K562 (cell line): ENCODE data around the gene RPS8. TPM values are rescaled to one million over a fixed set of nuclear protein-coding genes. Genes with fewer than 3 reads are reported as not detected.

Experiments used
- ATF7 ChIP-seq: fragments of 450-650 bp; IDR thresholded peaks from 2 replicates; pipeline ENCODE4 v1.7.1; 2014; ENCODE audit warnings: mild to moderate bottlenecking, moderate library complexity
- CBFA2T2 ChIP-seq: fragments of 450-650 bp; conservative IDR thresholded peaks from 2 replicates; pipeline ENCODE4 v1.6.1; 2017; ENCODE audit warnings: mild to moderate bottlenecking
- FOXP1 ChIP-seq: sonication (generic); formaldehyde crosslinking; IDR thresholded peaks from 2 replicates; pipeline ENCODE4 v1.8.0; 2022; ENCODE audit warnings: mild to moderate bottlenecking, missing genetic modification reagents
- MTA1 ChIP-seq: fragments of 450-650 bp; IDR thresholded peaks from 2 replicates; pipeline ENCODE4 v1.6.1; 2017; ENCODE audit warnings: borderline replicate concordance
- TBP ChIP-seq: optimal IDR thresholded peaks from 2 replicates; pipeline ENCODE3; 2011; ENCODE audit warnings: low read depth, low read length, improper control_type of control experiment
- TGIF2 ChIP-seq: sonication (generic); formaldehyde crosslinking; IDR thresholded peaks from 2 replicates; pipeline ENCODE4 v1.8.1; 2022; ENCODE audit warnings: mild to moderate bottlenecking, missing genetic modification reagents, moderate library complexity
- polyA plus RNA-seq, 8 experiments: library from polyadenylated mRNA; depleted of rRNA in 4 of 8; stranded (reverse) in 5 of 8; unstranded in 3 of 8; fragments of >200 nt; fragmentation: Nextera tagmentation in 2 of 8; fragmentation: Illumina TruSeq in 1 of 8; extraction: Ambion mirVana in 2 of 8; extraction: Trizol in 1 of 8; gene quantifications; 2 replicates each; pipeline versions ENCODE4 v1.2.1 to v1.2.3, GENCODE V29; 2011 to 2014; ENCODE audit warnings: inconsistent platforms in 1 of 8, missing spikeins in 1 of 8
- total RNA-seq, 7 experiments: library from RNA; depleted of rRNA in 6 of 7; stranded (reverse); fragments of >200 nt in 6 of 7; fragmentation: Illumina TruSeq in 2 of 7; extraction: Trizol in 2 of 7; gene quantifications; 2 replicates each; pipeline versions ENCODE4 v1.2.1 to v1.2.3, GENCODE V29; 2011 to 2021; ENCODE audit warnings: low replicate concordance in 1 of 7
- TF ChIP-seq, protein P1 (sequence below): fragments of 150-350 bp; conservative IDR thresholded peaks from 2 replicates; pipeline ENCODE4 v1.6.1; 2014; ENCODE audit warnings: low read length
- TF ChIP-seq, protein P2 (sequence below), 2 experiments: IDR thresholded peaks; 2 replicates each; pipeline ENCODE4 v1.6.1; 2011; ENCODE audit warnings: borderline replicate concordance in 1 of 2, control low read depth in 1 of 2, low read depth in 1 of 2, low read length in 1 of 2, mild to moderate bottlenecking in 1 of 2, mixed read lengths in 1 of 2, moderate library complexity in 1 of 2; ENCODE audit not compliant: insufficient read depth in 1 of 2, insufficient read length in 1 of 2, poor library complexity in 1 of 2, severe bottlenecking in 1 of 2; ENCODE audit errors: extremely low read depth in 1 of 2
- TF ChIP-seq, protein P3 (sequence below): fragments of 250-450 bp; sonication (Bioruptor Pico); IDR thresholded peaks from 2 replicates; pipeline ENCODE4 v1.9.0; 2021; ENCODE audit warnings: mild to moderate bottlenecking, inconsistent platforms
- TF ChIP-seq, protein P4 (sequence below): fragments of 450-650 bp; conservative IDR thresholded peaks from 2 replicates; pipeline ENCODE4 v1.6.1; 2016; ENCODE audit warnings: missing genetic modification characterization, low read depth, mild to moderate bottlenecking, control low read depth, missing compliant biosample characterization
- TF ChIP-seq, protein P5 (sequence below): fragments of 450-650 bp; IDR thresholded peaks from 2 replicates; pipeline ENCODE4 v1.7.1; 2018; ENCODE audit warnings: mild to moderate bottlenecking, low read depth; ENCODE audit not compliant: partially characterized antibody
- TF ChIP-seq, protein P6 (sequence below): fragments of 450-650 bp; IDR thresholded peaks from 2 replicates; pipeline ENCODE4 v1.7.0; 2016; ENCODE audit warnings: borderline replicate concordance

The RPS8 gene
- total and polyA plus RNA-seq, 9 of the 15 experiments (the other 6 are each of a cell fraction or from before 2014, with no cell fraction given), result 2,431 to 4,168 (median 3,109) TPM

DNA sequence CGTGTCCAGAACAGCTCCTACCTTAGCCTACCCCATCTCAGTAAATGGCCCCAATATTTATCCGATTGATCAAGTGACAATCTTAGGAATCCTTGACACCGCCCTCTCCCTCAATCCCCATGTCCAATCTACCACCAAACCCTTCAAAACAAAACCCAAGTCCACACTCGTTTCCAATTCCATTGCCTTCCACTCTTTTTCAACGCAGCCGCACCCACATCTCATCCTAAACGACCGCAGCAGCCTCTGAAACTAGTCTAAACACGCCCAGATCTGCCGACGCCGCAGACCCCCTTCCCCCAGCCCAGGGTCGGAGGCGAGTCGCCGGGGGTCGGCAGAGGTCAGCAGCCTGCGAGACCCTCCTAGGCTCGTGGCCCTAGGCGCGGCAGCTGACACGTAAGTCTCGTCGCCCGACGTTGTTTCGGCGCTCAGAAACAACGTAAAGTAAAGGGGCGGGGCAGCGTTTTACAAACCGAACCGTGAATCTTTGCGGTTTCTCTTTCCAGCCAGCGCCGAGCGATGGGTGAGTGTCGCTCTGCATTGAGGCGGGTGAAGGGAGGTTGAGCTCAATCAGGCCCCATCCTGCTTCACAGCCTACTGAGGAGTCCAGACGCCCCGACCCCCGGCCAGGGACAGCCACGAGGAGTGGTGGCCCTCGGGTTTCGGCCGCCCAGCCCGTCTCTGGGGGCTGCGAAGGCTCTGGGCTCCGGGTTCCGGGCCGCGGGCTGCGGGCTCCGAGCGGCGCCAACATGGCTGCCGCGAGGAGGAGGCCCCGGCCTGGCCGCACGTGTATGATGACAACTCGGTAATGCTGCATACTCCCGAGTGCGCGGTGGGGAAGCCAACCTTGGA lies at the start of gene RPS8 (continued):
- TF ChIP-seq, protein P1, sequence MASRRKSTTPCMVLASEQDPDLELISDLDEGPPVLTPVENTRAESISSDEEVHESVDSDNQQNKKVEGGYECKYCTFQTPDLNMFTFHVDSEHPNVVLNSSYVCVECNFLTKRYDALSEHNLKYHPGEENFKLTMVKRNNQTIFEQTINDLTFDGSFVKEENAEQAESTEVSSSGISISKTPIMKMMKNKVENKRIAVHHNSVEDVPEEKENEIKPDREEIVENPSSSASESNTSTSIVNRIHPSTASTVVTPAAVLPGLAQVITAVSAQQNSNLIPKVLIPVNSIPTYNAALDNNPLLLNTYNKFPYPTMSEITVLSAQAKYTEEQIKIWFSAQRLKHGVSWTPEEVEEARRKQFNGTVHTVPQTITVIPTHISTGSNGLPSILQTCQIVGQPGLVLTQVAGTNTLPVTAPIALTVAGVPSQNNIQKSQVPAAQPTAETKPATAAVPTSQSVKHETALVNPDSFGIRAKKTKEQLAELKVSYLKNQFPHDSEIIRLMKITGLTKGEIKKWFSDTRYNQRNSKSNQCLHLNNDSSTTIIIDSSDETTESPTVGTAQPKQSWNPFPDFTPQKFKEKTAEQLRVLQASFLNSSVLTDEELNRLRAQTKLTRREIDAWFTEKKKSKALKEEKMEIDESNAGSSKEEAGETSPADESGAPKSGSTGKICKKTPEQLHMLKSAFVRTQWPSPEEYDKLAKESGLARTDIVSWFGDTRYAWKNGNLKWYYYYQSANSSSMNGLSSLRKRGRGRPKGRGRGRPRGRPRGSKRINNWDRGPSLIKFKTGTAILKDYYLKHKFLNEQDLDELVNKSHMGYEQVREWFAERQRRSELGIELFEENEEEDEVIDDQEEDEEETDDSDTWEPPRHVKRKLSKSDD, result peak; percentile 84
- TF ChIP-seq CBFA2T2 (peak; percentile 23; the same call in 1 of the 2 replicates), FOXP1 (CRISPR knock-in tag) (peak; percentile 74; the same call in 1 of the 2 replicates), TGIF2 (CRISPR knock-in tag) (peak; percentile 68; the same call in 1 of the 2 replicates), TBP (peak; percentile 99), MTA1 (peak; percentile 100), ATF7 (peak; percentile 93)
- TF ChIP-seq, protein P2, sequence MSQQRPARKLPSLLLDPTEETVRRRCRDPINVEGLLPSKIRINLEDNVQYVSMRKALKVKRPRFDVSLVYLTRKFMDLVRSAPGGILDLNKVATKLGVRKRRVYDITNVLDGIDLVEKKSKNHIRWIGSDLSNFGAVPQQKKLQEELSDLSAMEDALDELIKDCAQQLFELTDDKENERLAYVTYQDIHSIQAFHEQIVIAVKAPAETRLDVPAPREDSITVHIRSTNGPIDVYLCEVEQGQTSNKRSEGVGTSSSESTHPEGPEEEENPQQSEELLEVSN (IDR thresholded peaks at IDR 0.05; ENCODE audit: borderline replicate concordance in 1 of 2, extremely low read depth in 1 of 2, insufficient read depth in 1 of 2, insufficient read length in 1 of 2, low read depth in 1 of 2, low read length in 1 of 2, poor library complexity in 1 of 2, severe bottlenecking in 1 of 2), result peak; percentile 54 to 78
- TF ChIP-seq, protein P3, sequence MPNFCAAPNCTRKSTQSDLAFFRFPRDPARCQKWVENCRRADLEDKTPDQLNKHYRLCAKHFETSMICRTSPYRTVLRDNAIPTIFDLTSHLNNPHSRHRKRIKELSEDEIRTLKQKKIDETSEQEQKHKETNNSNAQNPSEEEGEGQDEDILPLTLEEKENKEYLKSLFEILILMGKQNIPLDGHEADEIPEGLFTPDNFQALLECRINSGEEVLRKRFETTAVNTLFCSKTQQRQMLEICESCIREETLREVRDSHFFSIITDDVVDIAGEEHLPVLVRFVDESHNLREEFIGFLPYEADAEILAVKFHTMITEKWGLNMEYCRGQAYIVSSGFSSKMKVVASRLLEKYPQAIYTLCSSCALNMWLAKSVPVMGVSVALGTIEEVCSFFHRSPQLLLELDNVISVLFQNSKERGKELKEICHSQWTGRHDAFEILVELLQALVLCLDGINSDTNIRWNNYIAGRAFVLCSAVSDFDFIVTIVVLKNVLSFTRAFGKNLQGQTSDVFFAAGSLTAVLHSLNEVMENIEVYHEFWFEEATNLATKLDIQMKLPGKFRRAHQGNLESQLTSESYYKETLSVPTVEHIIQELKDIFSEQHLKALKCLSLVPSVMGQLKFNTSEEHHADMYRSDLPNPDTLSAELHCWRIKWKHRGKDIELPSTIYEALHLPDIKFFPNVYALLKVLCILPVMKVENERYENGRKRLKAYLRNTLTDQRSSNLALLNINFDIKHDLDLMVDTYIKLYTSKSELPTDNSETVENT, result peak; percentile 87
- TF ChIP-seq, protein P4, sequence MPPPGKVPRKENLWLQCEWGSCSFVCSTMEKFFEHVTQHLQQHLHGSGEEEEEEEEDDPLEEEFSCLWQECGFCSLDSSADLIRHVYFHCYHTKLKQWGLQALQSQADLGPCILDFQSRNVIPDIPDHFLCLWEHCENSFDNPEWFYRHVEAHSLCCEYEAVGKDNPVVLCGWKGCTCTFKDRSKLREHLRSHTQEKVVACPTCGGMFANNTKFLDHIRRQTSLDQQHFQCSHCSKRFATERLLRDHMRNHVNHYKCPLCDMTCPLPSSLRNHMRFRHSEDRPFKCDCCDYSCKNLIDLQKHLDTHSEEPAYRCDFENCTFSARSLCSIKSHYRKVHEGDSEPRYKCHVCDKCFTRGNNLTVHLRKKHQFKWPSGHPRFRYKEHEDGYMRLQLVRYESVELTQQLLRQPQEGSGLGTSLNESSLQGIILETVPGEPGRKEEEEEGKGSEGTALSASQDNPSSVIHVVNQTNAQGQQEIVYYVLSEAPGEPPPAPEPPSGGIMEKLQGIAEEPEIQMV (tag), result no peak
- TF ChIP-seq, protein P5, sequence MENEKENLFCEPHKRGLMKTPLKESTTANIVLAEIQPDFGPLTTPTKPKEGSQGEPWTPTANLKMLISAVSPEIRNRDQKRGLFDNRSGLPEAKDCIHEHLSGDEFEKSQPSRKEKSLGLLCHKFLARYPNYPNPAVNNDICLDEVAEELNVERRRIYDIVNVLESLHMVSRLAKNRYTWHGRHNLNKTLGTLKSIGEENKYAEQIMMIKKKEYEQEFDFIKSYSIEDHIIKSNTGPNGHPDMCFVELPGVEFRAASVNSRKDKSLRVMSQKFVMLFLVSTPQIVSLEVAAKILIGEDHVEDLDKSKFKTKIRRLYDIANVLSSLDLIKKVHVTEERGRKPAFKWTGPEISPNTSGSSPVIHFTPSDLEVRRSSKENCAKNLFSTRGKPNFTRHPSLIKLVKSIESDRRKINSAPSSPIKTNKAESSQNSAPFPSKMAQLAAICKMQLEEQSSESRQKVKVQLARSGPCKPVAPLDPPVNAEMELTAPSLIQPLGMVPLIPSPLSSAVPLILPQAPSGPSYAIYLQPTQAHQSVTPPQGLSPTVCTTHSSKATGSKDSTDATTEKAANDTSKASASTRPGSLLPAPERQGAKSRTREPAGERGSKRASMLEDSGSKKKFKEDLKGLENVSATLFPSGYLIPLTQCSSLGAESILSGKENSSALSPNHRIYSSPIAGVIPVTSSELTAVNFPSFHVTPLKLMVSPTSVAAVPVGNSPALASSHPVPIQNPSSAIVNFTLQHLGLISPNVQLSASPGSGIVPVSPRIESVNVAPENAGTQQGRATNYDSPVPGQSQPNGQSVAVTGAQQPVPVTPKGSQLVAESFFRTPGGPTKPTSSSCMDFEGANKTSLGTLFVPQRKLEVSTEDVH, result peak; percentile 90
- TF ChIP-seq, protein P6, sequence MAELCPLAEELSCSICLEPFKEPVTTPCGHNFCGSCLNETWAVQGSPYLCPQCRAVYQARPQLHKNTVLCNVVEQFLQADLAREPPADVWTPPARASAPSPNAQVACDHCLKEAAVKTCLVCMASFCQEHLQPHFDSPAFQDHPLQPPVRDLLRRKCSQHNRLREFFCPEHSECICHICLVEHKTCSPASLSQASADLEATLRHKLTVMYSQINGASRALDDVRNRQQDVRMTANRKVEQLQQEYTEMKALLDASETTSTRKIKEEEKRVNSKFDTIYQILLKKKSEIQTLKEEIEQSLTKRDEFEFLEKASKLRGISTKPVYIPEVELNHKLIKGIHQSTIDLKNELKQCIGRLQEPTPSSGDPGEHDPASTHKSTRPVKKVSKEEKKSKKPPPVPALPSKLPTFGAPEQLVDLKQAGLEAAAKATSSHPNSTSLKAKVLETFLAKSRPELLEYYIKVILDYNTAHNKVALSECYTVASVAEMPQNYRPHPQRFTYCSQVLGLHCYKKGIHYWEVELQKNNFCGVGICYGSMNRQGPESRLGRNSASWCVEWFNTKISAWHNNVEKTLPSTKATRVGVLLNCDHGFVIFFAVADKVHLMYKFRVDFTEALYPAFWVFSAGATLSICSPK, result peak; percentile 79; the same call in 1 of the 2 replicates
